H1 (cell line): ENCODE data around the gene DEPP1. TPM values are rescaled to one million over a fixed set of nuclear protein-coding genes. Genes with fewer than 3 reads are reported as not detected.

Source experiments
- ASH2L ChIP-seq: fragments of 200-600, 300-600 bp; sonication (generic); IDR thresholded peaks from one replicate; pipeline ENCODE4 v1.7.1; 2017; ENCODE audit warnings: low read length
- CEBPB ChIP-seq: IDR thresholded peaks from 2 replicates; pipeline ENCODE4 v1.6.1; 2012; ENCODE audit warnings: low read depth, low read length
- KDM5A ChIP-seq: fragments of 200-600 bp; IDR thresholded peaks from 2 replicates; pipeline ENCODE4 v1.7.1; 2012; ENCODE audit warnings: mild to moderate bottlenecking, low read length, inconsistent platforms, mixed read lengths
- POLR2A ChIP-seq, 2 experiments: IDR thresholded peaks; 1 replicate in 1 of 2; 2 replicates in 1 of 2; pipeline ENCODE4 v1.6.1; 2011; ENCODE audit warnings: low read depth in 2 of 2, low read length in 2 of 2, mild to moderate bottlenecking in 2 of 2; ENCODE audit errors: control extremely low read depth in 1 of 2
- RAD21 ChIP-seq, 2 experiments: IDR thresholded peaks in 1 of 2; conservative IDR thresholded peaks in 1 of 2; 2 replicates each; pipeline ENCODE4 v1.6.1; 2011; ENCODE audit warnings: low read depth in 2 of 2, low read length in 2 of 2, improper control_type of control experiment in 1 of 2, inconsistent platforms in 1 of 2, mild to moderate bottlenecking in 1 of 2, moderate library complexity in 1 of 2
- RBBP5 ChIP-seq: IDR thresholded peaks from 2 replicates; pipeline ENCODE4 v1.7.1; 2012; ENCODE audit warnings: low read depth, mild to moderate bottlenecking, inconsistent platforms, low read length, moderate library complexity, borderline replicate concordance
- RXRA ChIP-seq: IDR thresholded peaks from 2 replicates; pipeline ENCODE4 v1.6.1; 2011; ENCODE audit warnings: low read depth, mild to moderate bottlenecking, low read length, moderate library complexity; ENCODE audit not compliant: insufficient read depth
- SP4 ChIP-seq: IDR thresholded peaks from 2 replicates; pipeline ENCODE4 v1.6.1; 2012; ENCODE audit warnings: low read length, inconsistent platforms
- TBP ChIP-seq: IDR thresholded peaks from 2 replicates; pipeline ENCODE4 v1.6.1; 2011; ENCODE audit warnings: low read depth, low read length, improper control_type of control experiment
- polyA plus RNA-seq, 7 experiments: library from polyadenylated mRNA; depleted of rRNA in 3 of 7; stranded (reverse) in 5 of 7; unstranded in 2 of 7; fragments of >200 nt in 5 of 7; fragments of 200-250 nt in 2 of 7; gene quantifications; 1 replicate in 5 of 7; 2 replicates in 1 of 7; 4 replicates in 1 of 7; pipeline versions ENCODE4 v1.2.1 to v1.2.3, GENCODE V29; 2011 to 2013; ENCODE audit warnings: missing spikeins in 2 of 7, mixed read lengths in 2 of 7
- total RNA-seq: library from RNA; stranded (reverse); fragmentation: NEBNext Ultra II Directional; extraction: Animal tissue kit (Norgen Biotek cat#: 25700); gene quantifications from 2 replicates; pipeline ENCODE4 v1.2.1, GENCODE V29; 2021
- TF ChIP-seq, protein P1 (sequence below): fragments of 300-600 bp; sonication (generic); IDR thresholded peaks from 2 replicates; pipeline ENCODE4 v1.7.1; 2012; ENCODE audit warnings: low read length, moderate library complexity, mild to moderate bottlenecking, inconsistent platforms; ENCODE audit not compliant: insufficient replicate concordance

The DEPP1 gene
- total and polyA plus RNA-seq, 2 of the 8 experiments (the other 6 are each of a cell fraction or from before 2014, with no cell fraction given): 0.67 to 4.5 TPM

DNA sequence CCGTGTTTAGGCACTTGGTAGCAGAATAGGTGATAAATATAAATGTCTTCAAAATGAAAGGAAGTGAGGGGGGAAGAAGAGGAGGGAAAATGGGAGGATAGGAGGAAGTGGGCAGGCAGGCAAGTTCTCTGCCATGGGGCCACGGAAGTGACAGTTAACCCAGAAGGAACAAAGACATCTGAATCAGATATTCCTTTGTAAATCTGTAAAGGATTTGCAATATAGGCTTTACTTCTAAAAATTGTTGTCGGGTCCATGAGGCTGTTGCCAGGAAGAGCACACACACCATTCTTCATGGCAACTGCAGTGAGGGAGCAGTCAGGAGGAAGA is 42.7 kb downstream of the DEPP1 start (continued):
- TF ChIP-seq, protein P1, sequence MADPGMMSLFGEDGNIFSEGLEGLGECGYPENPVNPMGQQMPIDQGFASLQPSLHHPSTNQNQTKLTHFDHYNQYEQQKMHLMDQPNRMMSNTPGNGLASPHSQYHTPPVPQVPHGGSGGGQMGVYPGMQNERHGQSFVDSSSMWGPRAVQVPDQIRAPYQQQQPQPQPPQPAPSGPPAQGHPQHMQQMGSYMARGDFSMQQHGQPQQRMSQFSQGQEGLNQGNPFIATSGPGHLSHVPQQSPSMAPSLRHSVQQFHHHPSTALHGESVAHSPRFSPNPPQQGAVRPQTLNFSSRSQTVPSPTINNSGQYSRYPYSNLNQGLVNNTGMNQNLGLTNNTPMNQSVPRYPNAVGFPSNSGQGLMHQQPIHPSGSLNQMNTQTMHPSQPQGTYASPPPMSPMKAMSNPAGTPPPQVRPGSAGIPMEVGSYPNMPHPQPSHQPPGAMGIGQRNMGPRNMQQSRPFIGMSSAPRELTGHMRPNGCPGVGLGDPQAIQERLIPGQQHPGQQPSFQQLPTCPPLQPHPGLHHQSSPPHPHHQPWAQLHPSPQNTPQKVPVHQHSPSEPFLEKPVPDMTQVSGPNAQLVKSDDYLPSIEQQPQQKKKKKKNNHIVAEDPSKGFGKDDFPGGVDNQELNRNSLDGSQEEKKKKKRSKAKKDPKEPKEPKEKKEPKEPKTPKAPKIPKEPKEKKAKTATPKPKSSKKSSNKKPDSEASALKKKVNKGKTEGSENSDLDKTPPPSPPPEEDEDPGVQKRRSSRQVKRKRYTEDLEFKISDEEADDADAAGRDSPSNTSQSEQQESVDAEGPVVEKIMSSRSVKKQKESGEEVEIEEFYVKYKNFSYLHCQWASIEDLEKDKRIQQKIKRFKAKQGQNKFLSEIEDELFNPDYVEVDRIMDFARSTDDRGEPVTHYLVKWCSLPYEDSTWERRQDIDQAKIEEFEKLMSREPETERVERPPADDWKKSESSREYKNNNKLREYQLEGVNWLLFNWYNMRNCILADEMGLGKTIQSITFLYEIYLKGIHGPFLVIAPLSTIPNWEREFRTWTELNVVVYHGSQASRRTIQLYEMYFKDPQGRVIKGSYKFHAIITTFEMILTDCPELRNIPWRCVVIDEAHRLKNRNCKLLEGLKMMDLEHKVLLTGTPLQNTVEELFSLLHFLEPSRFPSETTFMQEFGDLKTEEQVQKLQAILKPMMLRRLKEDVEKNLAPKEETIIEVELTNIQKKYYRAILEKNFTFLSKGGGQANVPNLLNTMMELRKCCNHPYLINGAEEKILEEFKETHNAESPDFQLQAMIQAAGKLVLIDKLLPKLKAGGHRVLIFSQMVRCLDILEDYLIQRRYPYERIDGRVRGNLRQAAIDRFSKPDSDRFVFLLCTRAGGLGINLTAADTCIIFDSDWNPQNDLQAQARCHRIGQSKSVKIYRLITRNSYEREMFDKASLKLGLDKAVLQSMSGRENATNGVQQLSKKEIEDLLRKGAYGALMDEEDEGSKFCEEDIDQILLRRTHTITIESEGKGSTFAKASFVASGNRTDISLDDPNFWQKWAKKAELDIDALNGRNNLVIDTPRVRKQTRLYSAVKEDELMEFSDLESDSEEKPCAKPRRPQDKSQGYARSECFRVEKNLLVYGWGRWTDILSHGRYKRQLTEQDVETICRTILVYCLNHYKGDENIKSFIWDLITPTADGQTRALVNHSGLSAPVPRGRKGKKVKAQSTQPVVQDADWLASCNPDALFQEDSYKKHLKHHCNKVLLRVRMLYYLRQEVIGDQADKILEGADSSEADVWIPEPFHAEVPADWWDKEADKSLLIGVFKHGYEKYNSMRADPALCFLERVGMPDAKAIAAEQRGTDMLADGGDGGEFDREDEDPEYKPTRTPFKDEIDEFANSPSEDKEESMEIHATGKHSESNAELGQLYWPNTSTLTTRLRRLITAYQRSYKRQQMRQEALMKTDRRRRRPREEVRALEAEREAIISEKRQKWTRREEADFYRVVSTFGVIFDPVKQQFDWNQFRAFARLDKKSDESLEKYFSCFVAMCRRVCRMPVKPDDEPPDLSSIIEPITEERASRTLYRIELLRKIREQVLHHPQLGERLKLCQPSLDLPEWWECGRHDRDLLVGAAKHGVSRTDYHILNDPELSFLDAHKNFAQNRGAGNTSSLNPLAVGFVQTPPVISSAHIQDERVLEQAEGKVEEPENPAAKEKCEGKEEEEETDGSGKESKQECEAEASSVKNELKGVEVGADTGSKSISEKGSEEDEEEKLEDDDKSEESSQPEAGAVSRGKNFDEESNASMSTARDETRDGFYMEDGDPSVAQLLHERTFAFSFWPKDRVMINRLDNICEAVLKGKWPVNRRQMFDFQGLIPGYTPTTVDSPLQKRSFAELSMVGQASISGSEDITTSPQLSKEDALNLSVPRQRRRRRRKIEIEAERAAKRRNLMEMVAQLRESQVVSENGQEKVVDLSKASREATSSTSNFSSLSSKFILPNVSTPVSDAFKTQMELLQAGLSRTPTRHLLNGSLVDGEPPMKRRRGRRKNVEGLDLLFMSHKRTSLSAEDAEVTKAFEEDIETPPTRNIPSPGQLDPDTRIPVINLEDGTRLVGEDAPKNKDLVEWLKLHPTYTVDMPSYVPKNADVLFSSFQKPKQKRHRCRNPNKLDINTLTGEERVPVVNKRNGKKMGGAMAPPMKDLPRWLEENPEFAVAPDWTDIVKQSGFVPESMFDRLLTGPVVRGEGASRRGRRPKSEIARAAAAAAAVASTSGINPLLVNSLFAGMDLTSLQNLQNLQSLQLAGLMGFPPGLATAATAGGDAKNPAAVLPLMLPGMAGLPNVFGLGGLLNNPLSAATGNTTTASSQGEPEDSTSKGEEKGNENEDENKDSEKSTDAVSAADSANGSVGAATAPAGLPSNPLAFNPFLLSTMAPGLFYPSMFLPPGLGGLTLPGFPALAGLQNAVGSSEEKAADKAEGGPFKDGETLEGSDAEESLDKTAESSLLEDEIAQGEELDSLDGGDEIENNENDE: no peak
- TF ChIP-seq RXRA: no peak
- TF ChIP-seq KDM5A: no peak
- TF ChIP-seq CEBPB: no peak
- no peak for TF ChIP-seq TBP
- no peak for TF ChIP-seq SP4
- TF ChIP-seq RAD21 (IDR thresholded peaks at IDR 0.05 in 1 of 2, conservative IDR thresholded peaks at IDR 0.05 in 1 of 2; ENCODE audit: low read depth in 2 of 2, low read length in 2 of 2): no peak
- no peak for TF ChIP-seq RBBP5
- TF ChIP-seq POLR2A (IDR thresholded peaks at IDR 0.05; ENCODE audit: control extremely low read depth in 1 of 2, low read depth in 2 of 2, low read length in 2 of 2): no peak
- no peak for TF ChIP-seq ASH2L
